ENCODE data around the gene MAP2K2. TPM values are rescaled to one million over a fixed set of nuclear protein-coding genes. Genes with fewer than 3 reads are reported as not detected.

The MAP2K2 gene
- total and polyA plus RNA-seq, 2 donors (not counting 1 experiment from before 2014, with no cell fraction given), result 138 to 181 TPM

DNA sequence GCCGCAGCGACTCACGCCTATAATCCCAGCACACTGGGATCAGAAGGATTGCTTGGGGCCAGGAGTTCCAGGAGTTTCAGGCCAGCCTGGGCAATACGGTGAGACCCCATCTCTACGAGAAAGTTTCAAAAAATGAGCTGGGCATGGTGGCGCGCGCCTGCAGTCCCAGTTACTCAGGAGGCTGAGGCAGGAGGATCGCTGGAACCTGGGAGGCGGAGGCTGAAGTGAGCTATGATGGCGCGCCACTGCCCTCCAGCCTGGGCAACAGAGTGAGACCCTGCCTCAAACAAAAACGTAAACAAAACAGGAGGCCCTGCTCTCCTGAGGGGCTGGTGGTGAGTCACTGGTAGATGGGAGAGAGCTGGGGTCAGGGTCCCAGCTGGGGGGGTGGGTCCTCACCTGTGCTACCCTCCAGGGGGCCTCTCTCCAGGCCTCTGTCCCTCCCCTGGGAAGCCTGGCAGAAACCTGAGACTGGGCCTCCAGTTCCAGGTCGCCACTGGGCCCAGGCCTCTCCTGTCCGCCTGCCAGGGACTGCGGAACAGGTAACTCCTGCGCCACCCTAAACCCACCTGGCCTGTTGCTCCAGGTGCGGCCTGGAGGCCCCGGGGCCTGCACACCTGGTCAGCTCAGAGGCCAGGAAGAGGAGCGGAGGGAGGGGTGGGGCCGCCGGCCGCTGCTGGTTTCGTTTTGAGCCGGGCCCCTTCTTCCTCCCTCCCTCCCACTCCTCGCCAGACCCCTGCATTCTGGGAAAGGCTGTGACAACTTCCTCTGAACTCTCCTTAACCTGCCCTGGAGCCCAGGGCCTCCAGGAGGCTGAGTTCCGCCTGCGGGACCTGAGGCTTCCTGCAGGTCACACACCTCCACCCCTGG is 40.0 kb downstream of the MAP2K2 start:
- Histone ChIP-seq H4K20me1 (ENCODE audit: control insufficient read depth, insufficient read depth, low read length, poor library complexity, severe bottlenecking) (no peaks in the 10 kb centered on the region), H3K4me1 (ENCODE audit: control insufficient read depth in 2 of 2, insufficient read depth in 2 of 2, low read length in 2 of 2) (peaks cover 22 to 28% of the 10 kb centered on the region in 2 donors), H3K9ac (ENCODE audit: low read length) (peak overlapping the region; percentile 57), H3K27ac (ENCODE audit: low read length in 2 of 2) (peak overlapping the region; percentile 65 to 77), H3K79me2 (ENCODE audit: control insufficient read depth, insufficient read depth, low read length) (no peaks in the 10 kb centered on the region), H3K9me3 (ENCODE audit: control extremely low read depth in 1 of 3, control insufficient read depth in 2 of 3, insufficient read depth in 1 of 3, low read length in 2 of 3) (peaks cover 0 to 4% (median 0%) of the 10 kb centered on the region in 3 donors), H2AFZ (ENCODE audit: insufficient read depth, low read depth, low read length, poor library complexity, severe bottlenecking) (peak overlapping the region; percentile 80), H3K36me3 (replicated peaks in 1 of 2; ENCODE audit: control extremely low read depth in 1 of 2, control insufficient read depth in 1 of 2, extremely low read depth in 1 of 2, insufficient read depth in 2 of 2, low read length in 1 of 2) (no peaks in the 10 kb centered on the region), H3K27me3 (replicated peaks in 1 of 4; ENCODE audit: control extremely low read depth in 1 of 4, control insufficient read depth in 3 of 4, insufficient read depth in 4 of 4, low read length in 3 of 4) (no peaks in the 10 kb centered on the region), H3K4me3 (ENCODE audit: control extremely low read depth in 1 of 5, extremely low read depth in 1 of 5, insufficient read depth in 1 of 5, low read depth in 2 of 5, low read length in 4 of 5) (peak overlapping the region in 4 of 5 experiments; percentile 17 to 42 (median 40)), H3K4me2 (replicated peaks; ENCODE audit: low read depth, low read length, poor library complexity, severe bottlenecking) (peak overlapping the region; percentile 81)
- Mint-ChIP-seq H3K4me1 (peaks cover 18% of the 10 kb centered on the region), H3K9me3 (ENCODE audit: insufficient read depth) (no peaks in the 10 kb centered on the region), H3K27me3 (no peaks in the 10 kb centered on the region), H3K27ac (peak overlapping the region; percentile 94), H3K4me3 (peak overlapping the region; percentile 81)
- intact Hi-C loops (cut with micrococcal nuclease), result no loop called here
- ATAC-seq (ENCODE audit: low read depth) (peak; percentile 53), DNase-seq (peak; percentile 53)
- no peak for TF ChIP-seq EZH2 (IDR thresholded peaks at IDR 0.05; ENCODE audit: borderline replicate concordance, insufficient read depth, low read depth, low read length, poor library complexity, severe bottlenecking)
- TF ChIP-seq, protein P1, sequence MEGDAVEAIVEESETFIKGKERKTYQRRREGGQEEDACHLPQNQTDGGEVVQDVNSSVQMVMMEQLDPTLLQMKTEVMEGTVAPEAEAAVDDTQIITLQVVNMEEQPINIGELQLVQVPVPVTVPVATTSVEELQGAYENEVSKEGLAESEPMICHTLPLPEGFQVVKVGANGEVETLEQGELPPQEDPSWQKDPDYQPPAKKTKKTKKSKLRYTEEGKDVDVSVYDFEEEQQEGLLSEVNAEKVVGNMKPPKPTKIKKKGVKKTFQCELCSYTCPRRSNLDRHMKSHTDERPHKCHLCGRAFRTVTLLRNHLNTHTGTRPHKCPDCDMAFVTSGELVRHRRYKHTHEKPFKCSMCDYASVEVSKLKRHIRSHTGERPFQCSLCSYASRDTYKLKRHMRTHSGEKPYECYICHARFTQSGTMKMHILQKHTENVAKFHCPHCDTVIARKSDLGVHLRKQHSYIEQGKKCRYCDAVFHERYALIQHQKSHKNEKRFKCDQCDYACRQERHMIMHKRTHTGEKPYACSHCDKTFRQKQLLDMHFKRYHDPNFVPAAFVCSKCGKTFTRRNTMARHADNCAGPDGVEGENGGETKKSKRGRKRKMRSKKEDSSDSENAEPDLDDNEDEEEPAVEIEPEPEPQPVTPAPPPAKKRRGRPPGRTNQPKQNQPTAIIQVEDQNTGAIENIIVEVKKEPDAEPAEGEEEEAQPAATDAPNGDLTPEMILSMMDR (IDR thresholded peaks at IDR 0.05), result no peak
- WGBS (ENCODE audit: insufficient coverage), result 57% methylated on average over 17 of the region's 28 CpGs
- CTCF ChIA-PET, result interaction anchor here (1.0 kb wide), 1 partner anchor 98 kb away, joined by 3 read pairs; the partner anchor contains the start of gene EEF2
- POLR2A ChIA-PET, result interaction anchor here (0.6 to 1.2 kb wide), 3 partner anchors 17 to 97 kb away, joined by 4 to 6 read pairs (median 4); partner anchors contain the start of gene ZBTB7A

DNA sequence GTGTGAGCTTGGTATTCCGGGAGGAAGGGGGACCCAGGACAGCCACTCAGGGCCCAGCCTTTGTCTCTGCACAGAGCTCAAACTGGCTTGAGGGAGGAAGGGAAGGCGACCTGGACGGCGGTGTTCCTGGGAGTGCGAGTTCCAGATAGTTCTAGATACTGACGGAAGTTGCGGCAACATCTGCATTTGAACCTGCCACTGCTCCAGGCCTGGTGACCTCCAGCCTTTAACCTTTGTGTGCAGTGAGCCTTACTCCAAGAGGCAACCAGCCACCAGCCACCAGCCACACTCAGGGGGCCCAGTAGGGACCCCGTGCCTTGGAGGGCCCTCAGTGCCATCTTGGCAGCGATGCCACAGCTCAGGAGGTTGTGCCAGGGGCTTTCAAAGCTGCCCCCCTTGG is 41.8 kb downstream of the MAP2K2 start:
- no peak overlapping the region for H3K27ac ChIP-seq (ENCODE audit: low read length in 2 of 2)

More for the DNA sequence above, 41.8 kb downstream of the MAP2K2 start:
- Histone ChIP-seq H3K27me3 (replicated peaks in 1 of 4; ENCODE audit: control extremely low read depth in 1 of 4, control insufficient read depth in 3 of 4, insufficient read depth in 4 of 4, low read length in 3 of 4) (no peaks in the 10 kb centered on the region), H3K79me2 (ENCODE audit: control insufficient read depth, insufficient read depth, low read length) (no peaks in the 10 kb centered on the region), H3K36me3 (replicated peaks in 1 of 2; ENCODE audit: control extremely low read depth in 1 of 2, control insufficient read depth in 1 of 2, extremely low read depth in 1 of 2, insufficient read depth in 2 of 2, low read length in 1 of 2) (no peaks in the 10 kb centered on the region), H2AFZ (ENCODE audit: insufficient read depth, low read depth, low read length, poor library complexity, severe bottlenecking) (no peak overlapping the region), H3K4me3 (ENCODE audit: control extremely low read depth in 1 of 5, extremely low read depth in 1 of 5, insufficient read depth in 1 of 5, low read depth in 2 of 5, low read length in 4 of 5) (no peak overlapping the region), H3K9me3 (ENCODE audit: control extremely low read depth in 1 of 3, control insufficient read depth in 2 of 3, insufficient read depth in 1 of 3, low read length in 2 of 3) (peaks cover 0 to 4% (median 0%) of the 10 kb centered on the region in 3 donors), H3K4me1 (ENCODE audit: control insufficient read depth in 2 of 2, insufficient read depth in 2 of 2, low read length in 2 of 2) (peaks cover 27 to 32% of the 10 kb centered on the region in 2 donors), H3K4me2 (replicated peaks; ENCODE audit: low read depth, low read length, poor library complexity, severe bottlenecking) (no peak overlapping the region), H3K9ac (ENCODE audit: low read length) (no peak overlapping the region), H4K20me1 (ENCODE audit: control insufficient read depth, insufficient read depth, low read length, poor library complexity, severe bottlenecking) (no peaks in the 10 kb centered on the region)
- no peaks in the 10 kb centered on the region for H3K9me3 Mint-ChIP-seq (ENCODE audit: insufficient read depth)
- ChIA-PET POLR2A (interaction anchor here (0.7 kb wide), 1 partner anchor 9 kb away, joined by 3 read pairs; no protein-coding TSS in a partner anchor), CTCF (no interaction called here)
- whole genome bisulfite sequencing (ENCODE audit: insufficient coverage), result 92% methylated on average over 9 of the region's 9 CpGs
- H3K27me3 Mint-ChIP-seq, result no peaks in the 10 kb centered on the region
- DNase-seq, result no peak
- TF ChIP-seq, protein P1 (IDR thresholded peaks at IDR 0.05), result no peak
- TF ChIP-seq EZH2 (IDR thresholded peaks at IDR 0.05; ENCODE audit: borderline replicate concordance, insufficient read depth, low read depth, low read length, poor library complexity, severe bottlenecking), result no peak
- no peak overlapping the region for H3K27ac Mint-ChIP-seq
- H3K4me3 Mint-ChIP-seq, result no peak overlapping the region
- peaks cover 21% of the 10 kb centered on the region for H3K4me1 Mint-ChIP-seq
- intact Hi-C loops (cut with micrococcal nuclease), result no loop called here
- no peak for ATAC-seq (ENCODE audit: low read depth)

Data from B cell (primary cell).